K562 (cell line): ENCODE measurements around the gene ZCWPW1. TPM values are rescaled to one million over a fixed set of nuclear protein-coding genes. Genes with fewer than 3 reads are reported as not detected.
A peak's percentile ranks its signal among the peaks of the same experiment; 100 is the strongest.

Experiments
- BCLAF1 ChIP-seq, 2 experiments: fragments of 450-650 bp in 1 of 2; IDR thresholded peaks; 2 replicates each; pipeline ENCODE4 v1.6.1; 2011 to 2017; ENCODE audit warnings: low read depth in 2 of 2, antibody characterized with exemption in 1 of 2, borderline replicate concordance in 1 of 2, low read length in 1 of 2, mild to moderate bottlenecking in 1 of 2, mixed read lengths in 1 of 2; ENCODE audit not compliant: control insufficient read depth in 1 of 2
- GABPB2 ChIP-seq: fragments of 250-450 bp; sonication (Bioruptor Pico); conservative IDR thresholded peaks from 2 replicates; pipeline ENCODE4 v1.5.1; 2021; ENCODE audit warnings: mild to moderate bottlenecking
- HMGXB4 ChIP-seq: sonication (generic); formaldehyde crosslinking; IDR thresholded peaks from 2 replicates; pipeline ENCODE4 v1.8.1; 2023; ENCODE audit warnings: mild to moderate bottlenecking, missing genetic modification reagents
- KDM5B ChIP-seq: fragments of 200-600 bp; sonication (generic); IDR thresholded peaks from 2 replicates; pipeline ENCODE4 v1.6.1; 2012; ENCODE audit warnings: low read depth, mild to moderate bottlenecking, moderate library complexity, low read length, control low read depth, inconsistent platforms; ENCODE audit not compliant: insufficient replicate concordance
- MYC ChIP-seq, 2 experiments: fragments of 250-450 bp in 1 of 2; sonication (Bioruptor Pico) in 1 of 2; IDR thresholded peaks; 2 replicates each; pipeline versions ENCODE4 v1.5.1 to v1.6.1; 2012 to 2021; ENCODE audit warnings: low read depth in 2 of 2, borderline replicate concordance in 1 of 2, improper control_type of control experiment in 1 of 2, low read length in 1 of 2, mild to moderate bottlenecking in 1 of 2, moderate library complexity in 1 of 2
- NFYB ChIP-seq: IDR thresholded peaks from 2 replicates; pipeline ENCODE4 v1.6.1; 2011; ENCODE audit warnings: mild to moderate bottlenecking, moderate library complexity; ENCODE audit not compliant: insufficient read length; ENCODE audit errors: extremely low read depth
- PHF21A ChIP-seq: fragments of 450-650 bp; IDR thresholded peaks from 2 replicates; pipeline ENCODE4 v1.6.1; 2017; ENCODE audit warnings: low read depth, borderline replicate concordance
- SAP30 ChIP-seq: fragments of 200-600 bp; sonication (generic); IDR thresholded peaks from 2 replicates; pipeline ENCODE4 v1.6.1; 2012; ENCODE audit warnings: borderline replicate concordance, low read depth, mild to moderate bottlenecking, moderate library complexity, low read length, control low read depth, inconsistent platforms; ENCODE audit not compliant: insufficient read depth, poor library complexity, severe bottlenecking
- SIRT6 ChIP-seq: IDR thresholded peaks from one replicate; pipeline ENCODE4 v1.6.1; 2012; ENCODE audit warnings: low read depth, mild to moderate bottlenecking, control low read depth, inconsistent platforms, low read length, moderate library complexity
- SRF ChIP-seq, 2 experiments: fragments of 250-450, 450-650 bp in 1 of 2; sonication (Bioruptor Pico) in 1 of 2; sonication (generic) in 1 of 2; formaldehyde crosslinking; IDR thresholded peaks; 2 replicates each; pipeline versions ENCODE4 v1.5.0 to v1.5.1; 2020 to 2022; ENCODE audit warnings: mild to moderate bottlenecking in 1 of 2, missing genetic modification reagents in 1 of 2
- ZBTB5 ChIP-seq: fragments of 450-650 bp; IDR thresholded peaks from 2 replicates; pipeline ENCODE4 v1.6.1; 2017; ENCODE audit warnings: antibody characterized with exemption
- ZNF324 ChIP-seq: fragments of 250-450 bp; sonication (Bioruptor Pico); IDR thresholded peaks from 2 replicates; pipeline ENCODE4 v1.4.0; 2020; ENCODE audit warnings: mild to moderate bottlenecking
- ZNF444 ChIP-seq: fragments of 250-450 bp; sonication (Bioruptor Pico); IDR thresholded peaks from 2 replicates; pipeline ENCODE4 v1.4.0; 2020; ENCODE audit warnings: mild to moderate bottlenecking, moderate library complexity
- ZNF445 ChIP-seq: fragments of 250-450 bp; sonication (Bioruptor Pico); IDR thresholded peaks from 2 replicates; pipeline ENCODE4 v1.4.0; 2020; ENCODE audit warnings: low read depth, mild to moderate bottlenecking, moderate library complexity
- ZNF740 ChIP-seq, 3 experiments: fragments of 200-800 bp in 1 of 3; sonication (Bioruptor generic) in 1 of 3; sonication (generic) in 1 of 3; formaldehyde crosslinking in 1 of 3; IDR thresholded peaks; 2 replicates each; pipeline versions ENCODE4 v1.6.1 to v1.8.0; 2016 to 2022; ENCODE audit warnings: mild to moderate bottlenecking in 2 of 3, missing compliant biosample characterization in 2 of 3, missing genetic modification characterization in 2 of 3, missing genetic modification reagents in 1 of 3
- ZSCAN29 ChIP-seq: fragments of 450-650 bp; IDR thresholded peaks from 2 replicates; pipeline ENCODE4 v1.6.1; 2017
- polyA plus RNA-seq, 8 experiments: library from polyadenylated mRNA; depleted of rRNA in 4 of 8; stranded (reverse) in 5 of 8; unstranded in 3 of 8; fragments of >200 nt; fragmentation: Nextera tagmentation in 2 of 8; fragmentation: Illumina TruSeq in 1 of 8; extraction: Ambion mirVana in 2 of 8; extraction: Trizol in 1 of 8; gene quantifications; 2 replicates each; pipeline versions ENCODE4 v1.2.1 to v1.2.3, GENCODE V29; 2011 to 2014; ENCODE audit warnings: inconsistent platforms in 1 of 8, missing spikeins in 1 of 8
- total RNA-seq, 7 experiments: library from RNA; depleted of rRNA in 6 of 7; stranded (reverse); fragments of >200 nt in 6 of 7; fragmentation: Illumina TruSeq in 2 of 7; extraction: Trizol in 2 of 7; gene quantifications; 2 replicates each; pipeline versions ENCODE4 v1.2.1 to v1.2.3, GENCODE V29; 2011 to 2021; ENCODE audit warnings: low replicate concordance in 1 of 7

ZCWPW1 gene
- total and polyA plus RNA-seq, 9 of the 15 experiments (the other 6 are each of a cell fraction or from before 2014, with no cell fraction given) = 0.18 to 1.7 (median 1.2) TPM

- peak in 1 of 2 experiments; percentile 75; a peak in 1 of 4 replicates for TF ChIP-seq BCLAF1 (IDR thresholded peaks at IDR 0.05; ENCODE audit: borderline replicate concordance in 1 of 2, control insufficient read depth in 1 of 2, low read depth in 2 of 2, low read length in 1 of 2)
- peak; percentile 94; the same call in 1 of the 2 replicates for TF ChIP-seq HMGXB4 (CRISPR knock-in tag)
- TF ChIP-seq SRF (CRISPR knock-in tag; IDR thresholded peaks at IDR 0.05) = peak; percentile 69 to 71; a peak in 3 of 4 replicates
- peak; percentile 92 for TF ChIP-seq ZSCAN29
- TF ChIP-seq ZNF324 (CRISPR knock-in tag) = 0 out of 2 replicates have a peak, but pooled peaks have one; percentile 43
- TF ChIP-seq PHF21A = peak; percentile 69
- TF ChIP-seq SIRT6 = peak; percentile 89
- TF ChIP-seq GABPB2 (CRISPR knock-in tag) = peak; percentile 80; the same call in 1 of the 2 replicates
- TF ChIP-seq NFYB = peak; percentile 11
- TF ChIP-seq MYC (IDR thresholded peaks at IDR 0.05; ENCODE audit: low read depth, low read length) = peak; percentile 88
- peak; percentile 92 for TF ChIP-seq MYC (CRISPR knock-in tag; IDR thresholded peaks at IDR 0.05; ENCODE audit: borderline replicate concordance, low read depth)
- TF ChIP-seq ZNF445 = 0 out of 2 replicates have a peak, but pooled peaks have one; percentile 55
- TF ChIP-seq SAP30 = no peak
- peak; percentile 53; the same call in 1 of the 2 replicates for TF ChIP-seq ZNF444 (CRISPR knock-in tag)
- TF ChIP-seq ZNF740 (CRISPR knock-in tag; IDR thresholded peaks at IDR 0.05) = peak; percentile 92
- TF ChIP-seq ZNF740 (tag; IDR thresholded peaks at IDR 0.05) = peak; percentile 13 to 72; a peak in 2 of 4 replicates
- peak; percentile 99 for TF ChIP-seq KDM5B
- TF ChIP-seq ZBTB5 = no peak
These were observed at the start of gene ZCWPW1 (continued) for GRCh38 chr7:100428199-100428966.
